HG02610 (cell line): ENCODE measurements around the gene MYRFL.
"Not testable (repeated sequence)": the region's sequence is repeated elsewhere in the genome, so short reads cannot be mapped to it uniquely, and the experiment has no call there.

ENCODE experiments used
- ATAC-seq: cut with Tn5 transposase; IDR thresholded peaks from one replicate; pipeline ENCODE4 v1.9.1; 2021; ENCODE audit warnings: mild to moderate bottlenecking, moderate library complexity; ENCODE audit not compliant: unreplicated experiment

MYRFL gene

GRCh38 chr12:69840727-69841126 lies 15.7 kb downstream of the MYRFL start:
- no peak for ATAC-seq

GRCh38 chr12:69843608-69844007 lies 18.6 kb downstream of the MYRFL start:
- ATAC-seq: no peak

GRCh38 chr12:69844416-69844815 lies 19.4 kb downstream of the MYRFL start:
- ATAC-seq: no peak

DNA sequence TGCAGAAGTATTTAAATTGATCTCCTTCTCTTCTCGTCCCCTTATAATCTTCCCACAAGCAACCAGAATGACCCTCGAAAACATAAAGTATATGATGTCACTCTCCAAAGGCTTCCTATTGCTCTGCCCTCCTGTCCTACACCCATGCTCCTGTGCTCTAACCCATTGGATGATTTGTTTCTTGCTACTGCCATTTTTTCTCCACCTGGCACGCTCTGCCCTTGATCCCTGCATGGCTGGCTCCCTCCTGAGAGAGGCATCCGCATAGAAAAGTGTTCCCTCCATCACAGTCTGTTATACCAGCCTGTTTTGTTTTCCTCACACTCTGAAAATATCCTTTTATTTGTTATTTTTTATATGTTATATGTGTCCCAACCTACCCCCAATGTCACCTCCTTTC lies 19.8 kb downstream of the MYRFL start:
- no peak for ATAC-seq

DNA sequence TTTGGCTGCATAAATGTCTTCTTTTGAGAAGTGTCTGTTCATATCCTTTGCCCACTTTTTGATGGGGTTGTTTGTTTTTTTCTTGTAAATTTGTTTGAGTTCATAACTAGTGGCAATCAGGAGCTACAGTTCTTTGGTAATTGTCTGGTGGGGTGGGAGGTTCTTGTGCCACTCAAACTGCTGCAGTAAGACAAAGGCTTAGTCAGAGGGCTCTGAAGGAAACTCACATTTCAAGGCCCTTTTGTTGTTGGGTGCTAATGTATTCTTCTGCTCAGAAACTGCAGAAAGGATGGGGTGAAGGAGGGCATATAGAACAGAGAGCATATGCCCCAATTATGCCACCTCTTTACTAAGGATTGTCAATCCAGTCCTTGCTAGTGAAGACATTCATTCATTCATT lies 21.9 kb downstream of the MYRFL start:
- no peak for ATAC-seq

DNA sequence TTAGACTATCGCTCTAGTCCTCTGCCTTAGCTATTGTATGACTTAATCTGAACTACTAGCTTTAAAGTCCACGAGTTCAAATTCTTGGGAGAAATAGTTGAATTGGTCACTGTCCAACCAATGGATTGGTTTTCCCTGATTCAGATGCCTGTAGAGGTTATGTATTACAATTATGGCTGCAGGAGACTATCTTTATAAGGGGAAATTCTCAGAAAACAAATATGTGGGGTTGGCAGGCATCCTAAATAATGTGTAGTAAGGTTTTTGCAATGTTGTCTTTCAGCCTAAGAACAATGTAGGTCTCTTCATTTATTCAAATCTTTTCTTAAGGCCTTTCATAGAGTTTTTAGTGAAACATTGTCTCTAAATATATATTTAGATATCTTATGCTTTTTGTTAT lies 26.9 kb downstream of the MYRFL start:
- ATAC-seq: no peak

GRCh38 chr12:69853176-69853961 lies 28.3 kb downstream of the MYRFL start:
- not testable (repeated sequence) for ATAC-seq

- no peak for ATAC-seq
These were observed 41.7 kb downstream of the MYRFL start for GRCh38 chr12:69866698-69867097.

- no peak for ATAC-seq
These were observed 43.7 kb downstream of the MYRFL start for GRCh38 chr12:69868695-69869094.

DNA sequence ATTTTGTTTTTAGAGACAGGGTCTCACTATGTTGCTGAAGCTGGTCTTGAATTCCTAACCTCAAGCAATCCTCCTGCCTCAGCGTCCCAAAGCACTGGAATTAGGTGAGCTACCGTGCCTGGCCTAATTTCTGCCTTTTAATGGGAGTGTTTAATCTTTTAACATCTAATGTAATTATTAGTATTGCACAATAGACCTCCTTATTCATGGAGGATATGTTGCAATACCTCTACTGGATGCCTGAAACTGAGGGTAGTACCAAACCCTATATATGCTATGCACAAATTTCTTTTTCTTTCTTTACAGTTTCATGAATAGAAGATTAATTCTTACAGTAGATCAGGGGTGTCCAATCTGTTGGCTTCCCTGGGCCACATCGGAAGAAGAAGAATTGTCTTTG lies 47.8 kb downstream of the MYRFL start:
- no peak for ATAC-seq

DNA sequence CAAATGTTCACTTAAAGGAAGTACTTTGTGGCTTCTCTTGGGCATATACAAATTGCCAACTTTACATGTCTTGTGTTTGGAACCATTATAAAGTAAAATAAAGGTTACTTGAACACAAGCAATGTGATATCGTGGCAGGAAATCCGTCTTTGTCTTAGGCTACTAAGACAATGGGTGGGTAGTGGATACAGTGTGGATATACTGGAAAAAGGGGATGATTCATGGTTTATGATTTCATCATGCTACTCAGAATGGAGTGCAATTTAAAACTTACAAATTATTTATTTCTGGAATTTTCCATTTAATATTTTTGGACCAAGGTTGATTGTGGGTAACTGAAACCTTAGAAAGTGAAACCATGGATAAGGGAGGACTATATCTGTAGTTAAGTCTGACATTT lies 48.4 kb downstream of the MYRFL start:
- no peak for ATAC-seq

DNA sequence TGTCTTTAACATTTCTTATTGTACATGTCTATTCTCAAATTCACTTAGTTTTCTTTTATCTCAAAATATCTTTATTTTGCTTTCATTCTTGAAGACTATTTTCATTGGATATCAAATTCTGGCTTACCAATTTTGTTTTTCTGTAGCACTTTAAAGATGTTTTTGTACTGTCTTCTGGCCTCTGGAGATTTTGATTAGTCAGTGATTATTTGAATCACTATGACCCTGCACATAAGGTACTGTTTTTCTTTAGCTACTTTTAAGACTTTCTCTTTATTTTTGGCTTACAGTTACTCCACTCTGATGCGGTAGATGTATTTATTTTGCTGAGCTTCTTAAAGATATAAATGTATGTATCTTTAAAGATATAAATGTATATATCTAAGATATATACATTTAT lies 49.6 kb downstream of the MYRFL start:
- no peak for ATAC-seq

- no peak for ATAC-seq
These were observed 50.4 kb downstream of the MYRFL start for GRCh38 chr12:69875416-69875935.

DNA sequence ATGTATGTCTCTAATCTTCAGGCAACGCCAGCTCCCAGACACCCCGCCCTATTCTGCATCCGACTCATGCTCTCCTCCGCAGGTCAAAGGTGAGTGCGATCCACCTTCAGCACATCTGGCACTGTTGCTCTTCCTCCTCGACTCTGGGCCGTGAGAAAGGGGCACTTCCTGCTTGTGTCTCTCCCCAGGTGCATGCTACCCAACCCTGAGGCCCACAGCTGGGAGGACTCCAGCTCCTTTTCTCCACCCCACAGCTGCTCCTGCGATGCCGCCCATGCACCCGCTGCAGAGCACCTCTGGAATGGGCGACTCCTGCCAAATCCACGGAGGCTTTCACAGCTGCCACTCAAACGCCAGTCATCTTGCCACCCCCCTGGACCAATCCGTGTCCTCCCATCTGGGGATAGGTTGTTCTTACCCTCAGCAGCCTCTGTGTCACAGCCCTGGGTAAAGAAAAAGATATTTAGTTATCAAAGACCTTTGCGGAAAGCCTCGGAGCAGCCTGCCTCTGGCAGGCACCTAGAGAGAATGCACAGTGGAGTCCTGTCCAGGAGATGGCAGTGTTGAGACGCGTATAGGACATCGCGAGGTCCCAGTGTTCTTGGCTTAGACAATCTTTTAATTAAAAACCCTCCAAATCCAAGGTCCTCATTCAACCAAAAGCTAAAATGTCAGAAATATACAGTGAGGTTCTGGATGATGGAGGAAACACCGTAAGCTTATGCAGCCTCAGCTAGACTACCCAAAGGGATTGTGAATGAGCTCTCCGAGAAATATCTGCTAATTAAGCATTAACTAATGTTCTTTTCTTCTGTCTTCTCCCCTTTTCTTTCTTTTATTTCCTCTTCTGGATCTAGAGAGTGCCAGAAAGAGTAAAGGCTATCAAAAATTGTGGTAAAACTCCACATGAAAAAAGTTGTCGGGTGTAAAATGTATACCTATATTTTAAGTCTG lies 54.3 kb downstream of the MYRFL start:
- peak; percentile 95 for ATAC-seq

- ATAC-seq: no peak
These were observed 55.5 kb downstream of the MYRFL start for GRCh38 chr12:69880571-69880970.

DNA sequence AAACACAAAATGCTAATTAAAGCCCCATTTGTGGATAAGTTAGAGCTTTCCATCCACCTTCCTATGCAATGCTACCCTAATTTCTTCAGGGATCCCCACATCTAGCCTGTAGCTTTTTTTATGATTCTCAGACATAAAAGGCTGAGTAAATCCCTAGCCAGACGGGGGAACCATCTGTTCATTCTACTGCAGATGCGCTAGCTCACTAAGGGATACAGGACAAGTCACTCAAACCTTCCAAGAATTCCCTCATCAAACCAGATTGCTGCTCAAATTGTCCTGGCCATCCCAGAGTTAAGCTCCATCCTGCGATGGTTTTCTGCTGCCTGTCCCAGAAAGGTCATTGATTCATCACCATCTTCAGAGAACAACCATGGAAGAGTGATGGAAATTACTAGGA lies 56.7 kb downstream of the MYRFL start:
- ATAC-seq: no peak

- no peak for ATAC-seq
These were observed 59.4 kb downstream of the MYRFL start for GRCh38 chr12:69884386-69884785.

GRCh38 chr12:69885658-69886057 lies 60.6 kb downstream of the MYRFL start:
- no peak for ATAC-seq

DNA sequence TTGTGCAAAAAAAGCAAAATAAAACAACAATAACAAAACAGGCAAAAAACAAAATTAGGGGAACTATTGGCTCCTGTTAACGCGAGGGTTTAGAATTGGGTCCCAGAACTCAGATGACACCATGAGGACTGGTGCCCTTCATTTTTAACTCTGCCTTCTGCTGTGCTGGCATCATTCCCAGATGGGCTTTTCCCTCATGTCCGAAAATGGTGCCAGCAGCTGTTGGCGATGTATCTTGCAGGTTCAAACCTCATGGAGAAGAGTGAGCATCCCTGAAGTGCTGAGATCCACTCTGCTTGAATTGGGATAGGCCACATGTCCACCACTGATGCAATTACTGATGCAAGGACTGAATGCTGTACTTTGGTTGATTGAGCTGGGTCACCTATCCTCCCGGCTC lies 61.1 kb downstream of the MYRFL start:
- ATAC-seq: no peak

GRCh38 chr12:69886715-69887114 lies 61.7 kb downstream of the MYRFL start:
- ATAC-seq: no peak

DNA sequence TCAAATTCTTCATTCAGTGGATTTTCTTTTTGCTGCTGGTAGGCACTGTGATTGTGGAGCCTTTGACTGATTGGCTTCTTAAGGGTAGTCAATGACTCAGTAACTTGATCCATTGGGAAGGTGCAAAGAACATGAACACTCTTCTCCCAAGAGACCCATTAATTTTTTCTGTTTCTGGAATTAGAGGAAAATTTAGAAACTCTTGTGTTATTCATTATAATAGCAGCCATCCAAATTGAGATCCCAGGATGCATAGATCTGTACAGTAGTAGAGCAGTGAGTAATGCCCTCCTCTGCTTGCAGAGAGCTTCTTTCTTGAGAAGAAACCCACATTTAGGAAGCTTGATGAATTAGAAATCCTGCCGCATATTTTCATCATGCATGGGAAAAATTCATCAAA lies 63.9 kb downstream of the MYRFL start:
- ATAC-seq: no peak
